HTERT RPE-1 (cell line): ENCODE data around the gene GPR37.

Experiments
- in situ Hi-C: fragments of 300-500 bp; cut with MboI; formaldehyde crosslinking; loops from 4 replicates; pipeline ENCODE4 v1.14.3; 2020; ENCODE audit warnings: low sequenced_read_pairs

GPR37 gene

GRCh38 chr7:124765401-124766352 lies at the start of gene GPR37:
Gene GPR37, minus strand, starts transcription at chr7:124765792. Its CDS starts 816 bp downstream, at chr7:124764976.
- in situ Hi-C loops, result no loop called here

GRCh38 chr7:124813994-124814798 lies 48.6 kb upstream of the GPR37 start:
- in situ Hi-C loops, result no loop called here

GRCh38 chr7:124812764-124813163 lies 47.2 kb upstream of the GPR37 start:
- in situ Hi-C loops, result no loop called here

GRCh38 chr7:124811341-124811740 lies 45.7 kb upstream of the GPR37 start:
- in situ Hi-C loops, result no loop called here

- in situ Hi-C loops, result no loop called here
These were observed 45.0 kb upstream of the GPR37 start for GRCh38 chr7:124810605-124811004.

GRCh38 chr7:124808206-124808605 lies 42.6 kb upstream of the GPR37 start:
- in situ Hi-C loops, result no loop called here

GRCh38 chr7:124801330-124801895 lies 35.8 kb upstream of the GPR37 start:
- in situ Hi-C loops, result no loop called here

GRCh38 chr7:124800386-124800785 lies 34.8 kb upstream of the GPR37 start:
- in situ Hi-C loops, result no loop called here

- in situ Hi-C loops, result no loop called here
These were observed 33.9 kb upstream of the GPR37 start for GRCh38 chr7:124799448-124799847.

- in situ Hi-C loops, result no loop called here
These were observed 31.2 kb upstream of the GPR37 start for GRCh38 chr7:124796771-124797170.

GRCh38 chr7:124792696-124793095 lies 27.1 kb upstream of the GPR37 start:
- in situ Hi-C loops, result no loop called here

- in situ Hi-C loops, result no loop called here
These were observed 26.4 kb upstream of the GPR37 start for GRCh38 chr7:124792002-124792401.

- in situ Hi-C loops, result no loop called here
These were observed 25.8 kb upstream of the GPR37 start for GRCh38 chr7:124791426-124791825.

GRCh38 chr7:124790645-124791044 lies 25.1 kb upstream of the GPR37 start:
- in situ Hi-C loops, result no loop called here

GRCh38 chr7:124785994-124786393 lies 20.4 kb upstream of the GPR37 start:
- in situ Hi-C loops, result no loop called here

- in situ Hi-C loops, result no loop called here
These were observed 19.6 kb upstream of the GPR37 start for GRCh38 chr7:124784879-124785818.

GRCh38 chr7:124783271-124783670 lies 17.7 kb upstream of the GPR37 start:
- in situ Hi-C loops, result no loop called here

- in situ Hi-C loops, result no loop called here
These were observed 16.5 kb upstream of the GPR37 start for GRCh38 chr7:124781907-124782734.

- in situ Hi-C loops, result no loop called here
These were observed 15.8 kb upstream of the GPR37 start for GRCh38 chr7:124781418-124781817.
